GM18517 (cell line): Measurements from ENCODE around the gene CCER1.

Source experiments
- ATAC-seq: cut with Tn5 transposase; IDR thresholded peaks from one replicate; pipeline ENCODE4 v1.9.1; 2021; ENCODE audit warnings: mild to moderate bottlenecking, moderate library complexity; ENCODE audit not compliant: unreplicated experiment

CCER1 gene

GRCh38 chr12:90922145-90922627 lies 32.8 kb downstream of the CCER1 start:
- no peak for ATAC-seq

GRCh38 chr12:90921536-90921935 lies 33.4 kb downstream of the CCER1 start:
- ATAC-seq, result no peak

DNA sequence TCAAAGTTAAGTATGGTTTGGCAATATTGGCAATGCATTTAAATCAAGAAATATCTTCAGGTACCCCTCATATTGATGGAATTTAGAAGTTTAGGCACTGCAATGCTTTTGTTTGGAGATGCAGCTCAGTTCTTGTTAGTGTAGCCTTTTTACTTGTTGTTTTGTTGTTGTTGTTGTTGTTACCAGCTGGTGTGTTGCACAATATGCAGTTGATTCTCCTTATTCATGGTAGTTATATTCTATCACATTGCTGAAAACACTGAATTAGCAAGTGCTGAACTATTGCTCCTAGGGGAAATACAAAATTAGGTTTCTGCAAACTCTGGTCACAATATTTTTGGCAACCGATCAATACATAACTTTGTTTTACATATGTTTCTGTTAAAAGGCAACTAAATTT lies 34.8 kb downstream of the CCER1 start:
- ATAC-seq, result no peak

- no peak for ATAC-seq
These were observed 37.5 kb downstream of the CCER1 start for GRCh38 chr12:90917431-90917830.

DNA sequence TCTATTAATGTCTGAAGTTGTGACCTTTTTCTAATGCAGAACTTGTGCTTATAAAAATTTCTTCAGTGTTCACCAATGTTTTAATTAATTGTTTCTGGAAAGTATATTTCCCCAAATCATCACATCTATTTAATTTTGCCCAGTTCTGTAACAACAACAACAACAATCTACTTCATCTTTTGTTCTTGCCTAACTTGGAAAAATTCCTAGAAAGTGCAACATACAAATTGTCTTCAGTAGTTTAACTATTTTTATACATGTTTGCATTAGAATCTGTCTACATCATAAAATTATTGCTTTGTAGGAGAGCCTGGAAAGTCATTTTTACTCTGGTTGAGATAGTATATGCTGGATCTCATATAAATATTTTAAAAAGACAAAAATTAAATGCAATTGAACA lies 38.5 kb downstream of the CCER1 start:
- ATAC-seq, result no peak

GRCh38 chr12:90915353-90915752 lies 39.6 kb downstream of the CCER1 start:
- ATAC-seq, result no peak

DNA sequence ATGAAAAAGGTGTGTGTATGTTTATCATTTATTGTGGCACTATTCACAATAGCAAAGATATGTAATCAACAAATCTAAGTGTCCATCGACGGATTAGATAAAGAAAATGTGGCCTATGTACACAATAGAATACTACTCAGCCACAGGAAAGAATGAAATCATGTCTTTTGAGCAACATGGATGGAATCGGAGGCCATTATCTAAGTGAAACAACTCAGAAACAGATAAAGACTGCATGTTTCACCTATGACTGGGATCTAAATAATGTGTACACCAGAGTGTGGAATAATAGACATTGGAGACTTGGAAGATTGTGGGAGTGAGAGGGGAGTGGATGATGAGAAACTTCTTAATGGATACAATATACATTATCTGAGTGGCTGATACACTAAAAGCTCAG lies 44.0 kb downstream of the CCER1 start:
- no peak for ATAC-seq

- no peak for ATAC-seq
These were observed 45.8 kb downstream of the CCER1 start for GRCh38 chr12:90909069-90909770.

DNA sequence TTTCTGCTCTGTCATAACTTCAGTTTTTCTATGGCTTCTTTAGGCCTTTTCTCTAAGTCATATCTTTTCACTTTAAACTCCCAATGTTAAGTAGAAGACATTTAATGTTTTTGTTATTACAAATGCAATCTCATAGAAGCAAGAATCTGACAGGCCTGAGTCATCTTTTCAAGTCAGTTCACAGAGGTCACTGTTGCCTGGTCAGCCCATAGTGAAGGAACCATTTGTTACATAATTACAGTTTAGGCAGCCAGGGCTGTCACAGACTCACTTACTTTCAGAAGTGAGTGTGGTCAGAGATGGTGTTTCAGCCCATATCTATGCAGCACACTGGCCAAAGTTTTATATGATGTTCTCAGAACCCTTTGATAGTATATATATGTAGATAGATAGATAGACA lies 46.5 kb downstream of the CCER1 start:
- ATAC-seq, result no peak

- ATAC-seq, result no peak
These were observed 49.1 kb downstream of the CCER1 start for GRCh38 chr12:90905691-90906370.

- no peak for ATAC-seq
These were observed 52.4 kb downstream of the CCER1 start for GRCh38 chr12:90902596-90902995.
